Stimulated activated CD8-positive, alpha-beta memory T cell treated with anti-CD3 and anti-CD28 coated beads, Interleukin-2, amount 100 ng/mL, for 48 hours (primary cell): ENCODE data around the gene GID8.

Source experiments
- DNase-seq, 2 donors: peaks; one replicate each; pipeline ENCODE4 v3.0.0-alpha.2; 2020; ENCODE audit warnings: low read depth in 2 of 2

GID8 gene

DNA sequence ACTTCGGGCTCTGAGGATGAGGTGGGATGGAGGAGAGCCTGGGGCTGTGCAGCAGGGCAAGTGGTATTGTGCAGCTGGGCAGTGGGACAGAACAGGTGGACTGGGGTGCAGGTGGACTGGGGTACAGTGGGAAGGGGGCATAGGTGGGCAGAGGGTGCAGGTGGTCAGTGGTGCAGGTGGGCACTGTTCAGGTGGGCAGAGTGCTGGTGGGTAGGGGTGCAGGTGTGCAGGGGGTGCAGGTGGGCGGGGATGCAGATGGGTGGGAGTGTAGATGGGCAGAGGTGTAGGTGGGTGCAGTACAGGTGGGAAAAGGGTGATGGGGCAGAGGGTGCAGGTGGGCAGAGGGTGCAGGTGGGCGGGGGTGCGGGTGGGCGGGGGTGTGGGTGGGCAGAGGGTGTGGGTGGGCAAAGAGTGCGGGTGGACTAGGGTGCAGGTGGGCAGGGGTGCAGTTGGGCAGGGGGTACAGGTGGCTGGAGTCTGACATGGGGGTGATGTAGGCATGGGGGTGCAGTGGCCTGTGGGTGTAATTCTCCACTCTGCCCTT lies 48.4 kb downstream of the GID8 start:
- DNase-seq: no peak

GRCh38 chr20:62987114-62987513 lies 49.2 kb downstream of the GID8 start:
- DNase-seq: no peak

GRCh38 chr20:62989201-62989601 lies 51.3 kb downstream of the GID8 start:
- DNase-seq: no peak

GRCh38 chr20:62990306-62990825 lies 52.4 kb downstream of the GID8 start:
- DNase-seq: no peak

GRCh38 chr20:62991196-62991807 lies 53.4 kb downstream of the GID8 start:
- no peak for DNase-seq

DNA sequence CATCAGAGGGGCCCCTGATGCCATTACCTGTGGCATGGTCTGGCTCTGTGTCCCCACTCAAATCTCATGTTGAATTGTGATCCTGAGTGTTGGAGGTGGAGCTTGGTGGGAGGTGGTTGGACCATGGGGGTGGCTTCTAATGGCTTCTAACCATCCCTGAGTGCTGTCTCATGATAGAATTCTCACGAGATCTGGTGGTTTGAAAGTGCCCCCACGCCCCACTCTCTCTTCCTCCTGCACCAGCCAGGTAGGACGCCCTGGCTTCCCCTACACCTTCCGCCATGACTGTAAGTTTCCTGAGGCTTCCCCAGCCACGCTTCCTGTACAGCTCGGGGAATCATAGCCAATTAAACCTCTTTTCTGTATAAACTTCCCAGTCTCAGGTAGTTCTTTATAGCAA lies 53.9 kb downstream of the GID8 start:
- no peak for DNase-seq

- DNase-seq: no peak
Measured at GRCh38 chr20:62993856-62994494, 56.0 kb downstream of the GID8 start.

- no peak for DNase-seq
Measured at GRCh38 chr20:62994869-62995281, 56.9 kb downstream of the GID8 start.

DNA sequence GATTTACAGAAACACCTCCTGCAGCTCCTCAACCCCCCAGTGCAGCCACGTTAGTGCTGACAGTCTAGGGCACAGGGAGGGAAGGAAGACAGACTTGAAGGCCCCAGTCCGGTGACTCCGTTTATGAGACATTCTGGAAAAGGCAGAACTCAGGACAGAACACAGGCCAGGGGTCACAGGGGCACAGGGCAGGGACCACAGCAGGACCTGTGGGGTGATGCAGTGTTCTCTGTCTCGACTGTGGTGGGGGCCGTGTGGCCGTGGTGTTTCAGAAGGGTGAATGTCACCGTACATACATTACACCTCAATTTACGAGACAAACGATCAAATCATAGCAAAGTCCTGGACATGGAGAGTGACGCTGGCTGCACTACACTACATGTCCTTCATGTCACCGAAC lies 57.5 kb downstream of the GID8 start:
- no peak for DNase-seq

GRCh38 chr20:62995898-62996595 lies 58.1 kb downstream of the GID8 start:
- DNase-seq: no peak

DNA sequence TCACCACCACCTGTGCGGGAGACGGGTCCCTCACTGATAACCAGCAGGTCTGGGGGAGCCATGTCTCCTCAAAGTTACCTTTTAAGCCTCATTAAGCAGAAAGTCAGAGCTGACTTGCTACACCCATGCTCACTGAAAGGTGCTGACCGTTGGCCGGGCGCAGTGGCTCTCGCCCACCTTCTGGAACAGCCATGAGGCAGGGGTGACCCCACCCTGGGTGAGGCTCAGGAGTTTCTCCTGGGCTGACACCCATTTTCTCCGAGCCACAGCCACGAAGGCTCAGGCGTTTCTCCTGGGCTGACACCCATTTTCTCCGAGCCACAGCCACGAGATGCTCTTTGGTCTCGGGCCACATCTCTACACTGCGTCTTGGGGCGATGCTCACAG lies 58.6 kb downstream of the GID8 start:
- DNase-seq: no peak

GRCh38 chr20:62997417-62998035 lies 59.6 kb downstream of the GID8 start:
- no peak for DNase-seq
